Prostate gland (tissue), 2 donors: Measurements from ENCODE around the gene ZMPSTE24.

Experiments used
- CTCF ChIP-seq, 4 experiments: fragments of 200-600 bp in 2 of 4; fragments of 450-650 bp in 2 of 4; sonication (generic) in 2 of 4; IDR thresholded peaks; 1 replicate in 3 of 4; 2 replicates in 1 of 4; pipeline ENCODE4 v1.5.1; 2016 to 2019; ENCODE audit warnings: antibody characterized with exemption in 4 of 4, mild to moderate bottlenecking in 2 of 4, moderate library complexity in 2 of 4
- POLR2A ChIP-seq: fragments of 450-650 bp; IDR thresholded peaks from one replicate; pipeline ENCODE4 v1.6.1; 2016; ENCODE audit warnings: antibody characterized with exemption, mild to moderate bottlenecking
- POLR2AphosphoS5 ChIP-seq: sonication (generic); formaldehyde crosslinking; IDR thresholded peaks from one replicate; pipeline ENCODE4 v1.6.1; 2017; ENCODE audit warnings: antibody characterized with exemption

- TF ChIP-seq POLR2A (no peak), CTCF (IDR thresholded peaks at IDR 0.05) (no peak), POLR2AphosphoS5 (no peak)
Measured at GRCh38 chr1:40245686-40246085, 12.3 kb upstream of the ZMPSTE24 start.
